Mesodermal cell (in vitro differentiated cells): ENCODE results near the gene ECPAS.
"Not testable (repeated sequence)": the region's sequence is repeated elsewhere in the genome, so short reads cannot be mapped to it uniquely, and the experiment has no call there.

Source experiments
- H3K27ac ChIP-seq: 2 replicates; pipeline ENCODE4 v1.7.0; 2013; ENCODE audit warnings: mild to moderate bottlenecking, low read depth, low read length, moderate library complexity; ENCODE audit not compliant: severe bottlenecking
- H3K36me3 ChIP-seq: 2 replicates; pipeline ENCODE4 v1.7.1; 2013; ENCODE audit warnings: mild to moderate bottlenecking, low read length, moderate library complexity; ENCODE audit not compliant: control insufficient read depth, insufficient read depth
- H3K4me1 ChIP-seq: one replicate; pipeline ENCODE4 v1.7.1; 2013; ENCODE audit warnings: mild to moderate bottlenecking, low read length; ENCODE audit not compliant: insufficient read depth, control insufficient read depth, poor library complexity, severe bottlenecking
- H3K4me3 ChIP-seq: 2 replicates; pipeline ENCODE4 v1.7.0; 2013; ENCODE audit warnings: low read length, control low read depth, mild to moderate bottlenecking; ENCODE audit not compliant: insufficient read depth, poor library complexity, severe bottlenecking; ENCODE audit errors: extremely low read depth
- H3K9me3 ChIP-seq: 2 replicates; pipeline ENCODE4 v1.7.1; 2013; ENCODE audit warnings: mild to moderate bottlenecking, low read length, moderate library complexity; ENCODE audit not compliant: control insufficient read depth
- WGBS, 2 experiments: methylation state at CpG; one replicate each; pipeline ENCODE4 v1.1.5; 2013; ENCODE audit warnings: missing lambda C conversion rate in 2 of 2; ENCODE audit not compliant: insufficient coverage in 2 of 2; 5-methylcytosine and 5-hydroxymethylcytosine counted together

Gene ECPAS

DNA sequence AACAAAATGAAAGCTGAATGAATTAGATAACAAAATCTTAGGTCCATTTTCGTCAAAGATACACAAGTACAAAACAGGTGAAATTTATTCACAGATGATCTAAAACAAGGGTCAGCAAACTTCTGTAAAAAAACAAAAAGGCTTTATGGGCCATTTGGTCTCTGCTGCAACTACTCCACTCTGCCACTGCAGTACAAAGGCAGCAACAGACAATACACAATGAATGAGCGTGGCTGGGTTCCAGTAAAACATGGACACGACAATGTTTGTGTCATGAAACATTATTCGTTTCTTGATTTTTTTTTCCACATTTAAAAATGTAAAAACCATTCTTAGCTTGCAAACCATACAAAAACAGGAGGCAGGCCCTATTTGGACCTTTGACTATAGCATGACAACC is 71.9 kb downstream of the ECPAS start:
- H3K4me1 ChIP-seq, result no peaks in the 10 kb centered on the region
- WGBS, 2 experiments, result 87 to 89% methylated on average over 3 to 4 of the region's 4 CpGs
- H3K4me3 ChIP-seq, result no peak overlapping the region
- H3K36me3 ChIP-seq, result peaks cover 88% of the 10 kb centered on the region
- no peaks in the 10 kb centered on the region for H3K9me3 ChIP-seq
- no peak overlapping the region for H3K27ac ChIP-seq

GRCh38 chr9:111411266-111411665 is 72.9 kb downstream of the ECPAS start:
- H3K4me1 ChIP-seq, result no peaks in the 10 kb centered on the region
- H3K27ac ChIP-seq, result no peak overlapping the region
- no peaks in the 10 kb centered on the region for H3K9me3 ChIP-seq
- H3K4me3 ChIP-seq, result no peak overlapping the region
- whole genome bisulfite sequencing, 2 experiments, result 92 to 97% methylated on average over 6 of the region's 6 CpGs
- peaks cover 88% of the 10 kb centered on the region for H3K36me3 ChIP-seq

DNA sequence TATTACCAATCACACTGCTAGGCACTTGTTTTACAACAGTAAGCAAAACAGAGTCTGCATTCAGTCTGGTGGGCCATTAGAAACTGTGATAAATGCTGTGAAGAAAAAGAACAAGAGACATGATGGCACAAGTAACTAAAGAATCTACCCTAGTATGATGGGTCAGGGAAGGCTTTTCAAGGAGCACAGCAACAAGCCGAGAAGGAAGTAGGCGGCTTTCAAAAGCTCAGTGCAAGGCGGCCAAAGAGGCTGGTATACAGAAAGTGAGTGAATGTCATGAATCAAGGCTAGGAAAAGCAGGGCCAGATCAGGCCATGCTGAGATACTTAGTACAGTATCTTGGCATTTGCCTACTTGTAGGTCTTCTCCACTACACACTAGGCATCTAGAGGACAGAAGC is 76.4 kb downstream of the ECPAS start:
- H3K4me1 ChIP-seq, result no peaks in the 10 kb centered on the region
- no peak overlapping the region for H3K4me3 ChIP-seq
- 95 to 100% methylated on average over 1 to 3 of the region's 3 CpGs for WGBS, 2 experiments
- no peak overlapping the region for H3K27ac ChIP-seq
- H3K36me3 ChIP-seq, result peaks cover 86% of the 10 kb centered on the region
- H3K9me3 ChIP-seq, result peaks cover 11% of the 10 kb centered on the region

GRCh38 chr9:111405701-111406100 is 78.5 kb downstream of the ECPAS start:
- H3K36me3 ChIP-seq, result peaks cover 85% of the 10 kb centered on the region
- H3K9me3 ChIP-seq, result peaks cover 20% of the 10 kb centered on the region
- no peak overlapping the region for H3K27ac ChIP-seq
- H3K4me3 ChIP-seq, result no peak overlapping the region
- H3K4me1 ChIP-seq, result no peaks in the 10 kb centered on the region

DNA sequence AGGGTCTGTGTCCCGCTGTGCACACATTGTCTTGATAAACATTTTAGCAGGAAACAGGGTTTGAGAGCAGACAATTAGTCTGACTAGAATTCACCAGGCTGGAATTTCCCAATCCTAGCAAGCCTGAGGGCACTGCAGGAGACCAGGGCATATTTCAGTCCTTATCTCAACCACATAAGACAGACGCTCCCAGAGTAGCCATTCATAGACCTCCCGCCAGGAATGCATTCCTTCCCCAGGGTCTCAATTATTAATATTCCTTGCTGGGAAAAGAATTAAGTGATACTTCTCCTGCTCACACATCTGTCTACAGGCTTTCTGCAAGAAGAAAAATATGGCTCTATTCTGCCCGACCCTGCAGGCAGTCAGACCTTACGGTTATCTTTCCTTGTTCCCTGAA is 82.7 kb downstream of the ECPAS start:
- not testable (repeated sequence) for H3K4me1 ChIP-seq, H3K27ac ChIP-seq, H3K4me3 ChIP-seq
- H3K36me3 ChIP-seq, result peaks cover 84% of the 10 kb centered on the region
- 84 to 89% methylated on average over 3 to 5 of the region's 5 CpGs for WGBS, 2 experiments
- peaks cover 30% of the 10 kb centered on the region for H3K9me3 ChIP-seq

- no peak overlapping the region for H3K4me3 ChIP-seq
- peaks cover 9% of the 10 kb centered on the region for H3K4me1 ChIP-seq
- peak overlapping the region; percentile 54 for H3K27ac ChIP-seq
- H3K9me3 ChIP-seq, result peaks cover 28% of the 10 kb centered on the region
- H3K36me3 ChIP-seq, result peaks cover 85% of the 10 kb centered on the region
Measured at GRCh38 chr9:111400564-111400898, 83.7 kb downstream of the ECPAS start.

- H3K36me3 ChIP-seq, result peaks cover 85% of the 10 kb centered on the region
- H3K9me3 ChIP-seq, result peaks cover 23% of the 10 kb centered on the region
- no peak overlapping the region for H3K4me3 ChIP-seq
- WGBS, 2 experiments, result 83% methylated on average over 1 of the region's 4 CpGs; no CpG with 5 or more reads in 1 of the 2 experiments
- peak overlapping the region; percentile 54 for H3K27ac ChIP-seq
- peaks cover 9% of the 10 kb centered on the region for H3K4me1 ChIP-seq
Measured at GRCh38 chr9:111399772-111400563, 84.2 kb downstream of the ECPAS start.

DNA sequence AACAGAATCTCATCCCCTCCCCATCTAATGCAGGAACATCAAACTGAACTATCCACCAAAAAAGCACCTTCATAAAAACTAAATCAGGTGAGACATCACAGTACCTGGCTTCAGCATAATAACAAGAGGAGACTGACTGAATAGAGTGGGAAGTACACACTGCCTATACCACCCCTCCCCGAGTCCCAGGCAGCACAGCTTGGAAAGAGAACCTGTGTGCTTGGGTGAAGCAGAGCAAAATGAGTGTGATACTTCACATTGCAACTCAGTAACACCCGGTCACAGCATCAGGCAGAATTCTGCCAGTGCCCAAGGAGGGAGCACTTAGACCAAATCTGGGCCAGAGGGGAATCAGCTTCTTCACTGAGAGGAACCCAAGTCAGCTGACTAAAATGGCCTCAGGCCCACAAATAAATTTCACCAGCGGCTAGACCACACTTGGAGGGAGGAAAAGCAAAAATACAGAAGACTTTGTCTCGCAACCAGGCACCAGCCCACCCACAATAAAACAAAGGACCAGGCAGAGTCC is 84.9 kb downstream of the ECPAS start:
- Histone ChIP-seq H3K36me3 (peaks cover 83% of the 10 kb centered on the region), H3K9me3 (peaks cover 19% of the 10 kb centered on the region), H3K27ac (no peak overlapping the region), H3K4me3 (no peak overlapping the region), H3K4me1 (peaks cover 9% of the 10 kb centered on the region)
- WGBS, 2 experiments, result 100% methylated on average over 2 of the region's 4 CpGs

- no peak overlapping the region for H3K4me3 ChIP-seq
- no peaks in the 10 kb centered on the region for H3K9me3 ChIP-seq
- H3K36me3 ChIP-seq, result peaks cover 86% of the 10 kb centered on the region
- peaks cover 5% of the 10 kb centered on the region for H3K4me1 ChIP-seq
- H3K27ac ChIP-seq, result no peak overlapping the region
- WGBS, 2 experiments, result no CpG with 5 or more reads among the region's 1 CpG
Measured at GRCh38 chr9:111393971-111394370, 90.2 kb downstream of the ECPAS start.

- Histone ChIP-seq H3K9me3 (no peaks in the 10 kb centered on the region), H3K4me1 (peaks cover 5% of the 10 kb centered on the region), H3K27ac (no peak overlapping the region), H3K4me3 (no peak overlapping the region), H3K36me3 (peaks cover 83% of the 10 kb centered on the region)
- 93 to 100% methylated on average over 1 to 2 of the region's 4 CpGs for WGBS, 2 experiments
Measured at GRCh38 chr9:111389406-111389805, 94.8 kb downstream of the ECPAS start.

DNA sequence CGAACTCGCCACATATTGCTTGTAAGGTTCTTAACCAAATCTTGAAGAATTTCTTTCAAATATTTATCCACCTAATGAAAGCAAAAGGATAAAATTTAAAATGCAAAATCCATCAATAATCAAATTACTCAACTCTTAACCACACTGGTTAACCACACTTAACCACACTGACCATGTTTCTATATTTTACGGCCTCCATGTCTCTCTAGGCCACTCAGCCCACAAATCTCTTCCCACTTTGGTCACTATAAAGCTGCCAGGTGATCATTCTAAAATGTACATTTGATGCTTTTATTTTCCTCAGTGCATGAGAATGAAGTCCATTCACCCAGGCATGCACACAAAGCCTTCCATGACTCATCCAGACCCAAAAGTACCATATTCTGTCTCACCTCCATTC is 97.8 kb downstream of the ECPAS start:
- Histone ChIP-seq H3K36me3 (peaks cover 85% of the 10 kb centered on the region), H3K4me3 (no peak overlapping the region), H3K4me1 (peaks cover 5% of the 10 kb centered on the region), H3K9me3 (no peaks in the 10 kb centered on the region), H3K27ac (no peak overlapping the region)
- WGBS, 2 experiments, result 90 to 100% methylated on average over 1 to 2 of the region's 3 CpGs
